SK-N-MC (cell line): ENCODE measurements around the gene APOL6.
"Not testable (repeated sequence)": the region's sequence is repeated elsewhere in the genome, so short reads cannot be mapped to it uniquely, and the experiment has no call there.

Source experiments
- DNase-seq: peaks from one replicate; pipeline ENCODE4 v3.0.0-alpha.2; 2011; ENCODE audit warnings: low read depth, low spot score
- H3K27ac ChIP-seq: fragments of 200-600 bp; sonication (generic); 2 replicates; pipeline ENCODE4 v1.5.1; 2016; ENCODE audit warnings: mixed run types
- H3K36me3 ChIP-seq: fragments of 200-600 bp; sonication (generic); 2 replicates; pipeline ENCODE4 v1.6.1; 2017; ENCODE audit warnings: antibody characterized with exemption, low read length, mixed read lengths; ENCODE audit not compliant: insufficient read depth
- H3K4me3 ChIP-seq: fragments of 200-600 bp; sonication (generic); 2 replicates; pipeline ENCODE4 v1.5.1; 2016
- H3K9ac ChIP-seq: fragments of 200-600 bp; sonication (generic); 2 replicates; pipeline ENCODE4 v1.8.0; 2017; ENCODE audit warnings: mixed run types, mixed read lengths; ENCODE audit not compliant: insufficient read length
- H3K9me3 ChIP-seq: fragments of 200-600 bp; sonication (generic); 2 replicates; pipeline ENCODE4 v1.6.1; 2017; ENCODE audit warnings: low read depth, mild to moderate bottlenecking, antibody characterized with exemption, low read length, moderate library complexity, mixed read lengths
- EZH2 ChIP-seq: fragments of 200-600 bp; sonication (generic); IDR thresholded peaks from one replicate; pipeline ENCODE4 v1.6.1; 2017; ENCODE audit warnings: antibody characterized with exemption
- FOXP2 ChIP-seq: optimal IDR thresholded peaks from 2 replicates; pipeline ENCODE3; 2011; ENCODE audit warnings: mild to moderate bottlenecking, moderate library complexity; ENCODE audit not compliant: insufficient read depth; ENCODE audit errors: extremely low read length, control extremely low read depth
- POLR2AphosphoS5 ChIP-seq: IDR thresholded peaks from 2 replicates; pipeline ENCODE4 v1.6.1; 2012; ENCODE audit warnings: mild to moderate bottlenecking, low read depth, low read length, borderline replicate concordance

The APOL6 gene

DNA sequence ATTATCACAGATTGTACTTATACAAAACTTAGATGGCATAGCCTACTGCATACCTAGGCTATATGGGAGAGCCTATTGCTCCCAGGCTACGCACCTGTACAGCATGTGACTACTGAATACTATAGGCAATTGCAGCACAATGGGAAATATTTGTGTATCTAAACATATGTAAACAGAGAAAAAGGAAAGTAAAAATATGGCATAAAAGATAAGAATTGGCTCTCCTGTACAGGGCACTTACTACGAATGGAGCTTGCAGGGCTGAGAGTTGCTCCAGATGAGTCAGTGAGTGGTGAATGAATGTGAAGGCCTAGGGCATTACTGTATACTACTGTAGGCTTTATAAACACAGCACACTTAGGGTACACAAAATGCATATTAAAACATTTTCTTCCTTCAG lies 13.2 kb downstream of the APOL6 start:
- TF ChIP-seq FOXP2: no peak
- TF ChIP-seq POLR2AphosphoS5: no peak
- no peak for TF ChIP-seq EZH2
- no peak overlapping the region for H3K9ac ChIP-seq
- peaks cover 6% of the 10 kb centered on the region; the same call in 1 of the 2 replicates for H3K36me3 ChIP-seq
- H3K4me3 ChIP-seq: no peak overlapping the region
- DNase-seq: no peak
- H3K27ac ChIP-seq: peak overlapping the region; percentile 93
- H3K9me3 ChIP-seq: peaks cover 18% of the 10 kb centered on the region; the same call in 1 of the 2 replicates

- Histone ChIP-seq H3K9me3 (peaks cover 18% of the 10 kb centered on the region; the same call in 1 of the 2 replicates), H3K4me3 (no peak overlapping the region), H3K27ac (no peak overlapping the region), H3K36me3 (peaks cover 6% of the 10 kb centered on the region; the same call in 1 of the 2 replicates), H3K9ac (no peak overlapping the region)
- no peak for DNase-seq
- TF ChIP-seq EZH2: no peak
- no peak for TF ChIP-seq FOXP2
- no peak for TF ChIP-seq POLR2AphosphoS5
Measured at GRCh38 chr22:35662914-35663313, 14.7 kb downstream of the APOL6 start.

DNA sequence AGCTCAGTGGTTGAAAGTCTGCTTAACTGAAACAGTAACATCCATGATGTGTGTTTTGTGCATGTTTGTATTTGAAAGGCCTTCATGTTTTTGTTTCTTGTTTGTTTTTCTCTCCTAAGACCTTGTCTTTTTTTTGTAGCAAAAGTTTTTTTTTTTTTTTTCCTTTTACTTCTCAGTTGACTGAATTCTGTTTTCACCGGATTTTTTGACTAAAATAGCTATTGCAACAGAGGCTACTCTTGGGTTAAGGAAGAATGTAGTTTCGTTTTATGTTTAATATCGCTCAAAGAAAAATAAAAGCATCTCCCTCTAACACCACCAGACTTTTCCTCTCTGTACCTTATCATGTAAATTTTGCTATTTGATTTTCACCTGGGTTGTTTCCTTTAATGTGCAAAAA lies 15.1 kb downstream of the APOL6 start:
- peaks cover 6% of the 10 kb centered on the region; the same call in 1 of the 2 replicates for H3K36me3 ChIP-seq
- H3K27ac ChIP-seq: no peak overlapping the region

DNA sequence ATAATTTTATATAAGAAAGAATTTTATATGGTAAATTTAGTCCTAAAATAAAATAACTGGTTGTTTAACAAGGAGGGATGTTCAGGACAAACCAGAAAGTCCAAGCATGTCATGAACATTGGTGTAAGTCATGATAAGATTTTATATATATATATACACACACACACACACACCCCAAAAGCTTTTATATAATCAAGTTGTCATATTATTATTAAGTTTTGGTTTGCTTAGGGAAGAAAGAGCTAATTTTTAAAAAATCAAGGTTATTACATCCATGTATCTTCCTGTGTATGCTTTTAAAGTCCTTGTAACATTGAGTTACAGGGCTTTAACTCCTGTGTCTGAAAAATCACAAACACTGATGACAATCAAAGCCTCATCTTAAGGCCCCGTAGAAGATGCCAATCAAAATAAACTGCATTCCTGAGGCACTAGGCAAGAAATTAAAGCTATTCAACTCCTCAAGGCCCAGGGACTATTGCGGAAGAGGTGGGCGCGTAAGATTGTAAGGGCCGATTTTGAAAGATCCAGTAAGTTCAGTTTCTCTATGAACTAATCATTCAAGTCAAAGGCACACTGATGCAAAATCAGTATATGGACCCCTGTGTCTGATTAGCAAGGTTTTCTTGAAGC lies 16.8 kb downstream of the APOL6 start:
- Histone ChIP-seq H3K4me3 (no peak overlapping the region), H3K9me3 (peaks cover 15% of the 10 kb centered on the region; the same call in 1 of the 2 replicates), H3K27ac (no peak overlapping the region), H3K36me3 (no peaks in the 10 kb centered on the region), H3K9ac (no peak overlapping the region)
- TF ChIP-seq POLR2AphosphoS5 (no peak), EZH2 (no peak), FOXP2 (no peak)
- DNase-seq: no peak

More for the DNA sequence above, 15.1 kb downstream of the APOL6 start:
- no peak for TF ChIP-seq EZH2
- TF ChIP-seq FOXP2: no peak
- TF ChIP-seq POLR2AphosphoS5: no peak
- H3K9ac ChIP-seq: no peak overlapping the region
- no peak for DNase-seq
- H3K9me3 ChIP-seq: peaks cover 18% of the 10 kb centered on the region; the same call in 1 of the 2 replicates
- H3K4me3 ChIP-seq: no peak overlapping the region

- not testable (repeated sequence) for H3K9ac ChIP-seq, DNase-seq, H3K27ac ChIP-seq, H3K4me3 ChIP-seq, H3K36me3 ChIP-seq
- H3K9me3 ChIP-seq: peaks cover 15% of the 10 kb centered on the region; the same call in 1 of the 2 replicates
Measured at GRCh38 chr22:35666699-35667098, 18.5 kb downstream of the APOL6 start.

GRCh38 chr22:35674335-35674734 lies 26.1 kb downstream of the APOL6 start:
- DNase-seq: no peak
- H3K4me3 ChIP-seq: no peak overlapping the region
- no peaks in the 10 kb centered on the region for H3K9me3 ChIP-seq
- H3K27ac ChIP-seq: no peak overlapping the region
- no peaks in the 10 kb centered on the region for H3K36me3 ChIP-seq
- TF ChIP-seq FOXP2: no peak
- no peak for TF ChIP-seq POLR2AphosphoS5
- TF ChIP-seq EZH2: no peak
- H3K9ac ChIP-seq: no peak overlapping the region

- H3K27ac ChIP-seq, H3K4me3 ChIP-seq, H3K36me3 ChIP-seq, H3K9ac ChIP-seq, H3K9me3 ChIP-seq, DNase-seq: not testable (repeated sequence)
Measured at GRCh38 chr22:35676065-35676464, 27.8 kb downstream of the APOL6 start.

- H3K4me3 ChIP-seq: no peak overlapping the region
- no peak for TF ChIP-seq POLR2AphosphoS5
- TF ChIP-seq EZH2: no peak
- no peak for TF ChIP-seq FOXP2
- H3K36me3 ChIP-seq: no peaks in the 10 kb centered on the region
- H3K9ac ChIP-seq: no peak overlapping the region
- DNase-seq: no peak
- H3K9me3 ChIP-seq: peaks cover 3% of the 10 kb centered on the region; the same call in 1 of the 2 replicates
- no peak overlapping the region for H3K27ac ChIP-seq
Measured at GRCh38 chr22:35677460-35678187, 29.4 kb downstream of the APOL6 start.

DNA sequence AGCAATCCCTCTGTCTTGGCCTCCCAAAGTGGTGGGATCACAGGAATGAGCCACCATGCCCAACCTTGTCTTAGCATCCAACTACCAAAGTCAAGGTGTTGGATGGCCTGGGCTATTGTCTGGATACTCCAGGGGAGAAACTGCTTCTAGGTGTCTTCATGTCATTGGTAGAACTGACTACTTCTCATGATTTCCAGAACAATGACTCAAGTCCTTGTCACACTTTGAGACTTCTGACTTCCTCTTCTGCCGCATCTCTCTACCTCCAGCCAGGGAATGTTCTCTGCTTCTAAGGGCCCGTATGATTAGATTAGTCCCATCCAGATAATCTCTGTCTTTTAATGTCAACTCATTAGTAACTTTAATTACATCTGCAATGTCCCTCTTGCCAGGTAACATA lies 30.6 kb downstream of the APOL6 start:
- Histone ChIP-seq H3K4me3 (no peak overlapping the region), H3K27ac (no peak overlapping the region), H3K9ac (no peak overlapping the region), H3K36me3 (no peaks in the 10 kb centered on the region), H3K9me3 (peaks cover 3% of the 10 kb centered on the region; the same call in 1 of the 2 replicates)
- TF ChIP-seq POLR2AphosphoS5: no peak
- TF ChIP-seq FOXP2: no peak
- no peak for TF ChIP-seq EZH2
- no peak for DNase-seq

DNA sequence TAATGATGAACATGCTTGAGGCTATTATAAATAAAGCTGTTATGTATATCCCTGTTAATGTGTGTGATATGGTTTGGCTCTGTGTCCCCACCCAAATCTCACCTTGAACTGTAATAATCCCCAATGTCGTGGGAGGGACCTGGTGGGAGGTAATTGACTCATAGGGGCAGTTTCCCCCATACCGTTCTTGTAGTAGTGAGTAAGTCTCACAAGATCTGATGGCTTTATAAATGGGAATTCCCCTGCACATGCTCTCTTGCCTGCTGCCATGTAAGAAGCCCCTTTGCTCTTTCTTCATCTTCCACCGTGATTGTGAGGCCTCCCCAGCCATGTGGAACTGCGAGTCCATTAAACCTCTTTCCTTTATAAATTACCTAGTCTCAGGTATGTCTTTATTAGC lies 31.2 kb downstream of the APOL6 start:
- not testable (repeated sequence) for H3K36me3 ChIP-seq, DNase-seq, H3K27ac ChIP-seq, H3K4me3 ChIP-seq, H3K9me3 ChIP-seq, H3K9ac ChIP-seq
